Measurements from ENCODE around the gene PRKAR1A.

Gene PRKAR1A

GRCh38 chr17:68544111-68544915 is 32.1 kb downstream of the PRKAR1A start:
- DNase-seq: no peak

GRCh38 chr17:68556551-68556950 is 44.3 kb downstream of the PRKAR1A start:
- no peak for DNase-seq

- DNase-seq: no peak
These were observed 47.1 kb downstream of the PRKAR1A start for GRCh38 chr17:68559316-68559715.

GRCh38 chr17:68560966-68561720 is 48.9 kb downstream of the PRKAR1A start:
- DNase-seq: no peak

GRCh38 chr17:68562736-68563135 is 50.5 kb downstream of the PRKAR1A start:
- no peak for DNase-seq

GRCh38 chr17:68564415-68565111 is 52.3 kb downstream of the PRKAR1A start:
- no peak for DNase-seq

GRCh38 chr17:68565661-68566441 is 53.6 kb downstream of the PRKAR1A start:
- DNase-seq: no peak

- no peak for DNase-seq
These were observed 54.2 kb downstream of the PRKAR1A start for GRCh38 chr17:68566442-68566738.

- no peak for DNase-seq
These were observed 54.8 kb downstream of the PRKAR1A start for GRCh38 chr17:68567035-68567434.

- DNase-seq: no peak
These were observed 55.4 kb downstream of the PRKAR1A start for GRCh38 chr17:68567581-68567980.

GRCh38 chr17:68568581-68568980 is 56.4 kb downstream of the PRKAR1A start:
- no peak for DNase-seq

GRCh38 chr17:68569346-68569745 is 57.1 kb downstream of the PRKAR1A start:
- DNase-seq: no peak

GRCh38 chr17:68570526-68570925 is 58.3 kb downstream of the PRKAR1A start:
- DNase-seq: no peak

GRCh38 chr17:68572138-68572842 is 60.1 kb downstream of the PRKAR1A start:
- no peak for DNase-seq

GRCh38 chr17:68573338-68573737 is 61.1 kb downstream of the PRKAR1A start:
- no peak for DNase-seq

- DNase-seq: no peak
These were observed 63.9 kb downstream of the PRKAR1A start for GRCh38 chr17:68576137-68576536.

GRCh38 chr17:68576811-68577496 is 64.7 kb downstream of the PRKAR1A start:
- no peak for DNase-seq

- DNase-seq: no peak
These were observed 65.2 kb downstream of the PRKAR1A start for GRCh38 chr17:68577497-68577821.

- DNase-seq: no peak
These were observed 66.0 kb downstream of the PRKAR1A start for GRCh38 chr17:68578236-68578635.

- no peak for DNase-seq
These were observed 67.1 kb downstream of the PRKAR1A start for GRCh38 chr17:68579194-68579927.

GRCh38 chr17:68580236-68580770 is 68.1 kb downstream of the PRKAR1A start:
- peak; percentile 48 for DNase-seq
